WTC11 (cell line): ENCODE data around the gene SAMD4A. TPM values are rescaled to one million over a fixed set of nuclear protein-coding genes. Genes with fewer than 3 reads are reported as not detected.

Experiments used
- ATAC-seq: fragments of 200-7000 bp; cut with Tn5 transposase; 2 replicates; pipeline ENCODE4 v1.10.0; 2021; ENCODE audit warnings: mild to moderate bottlenecking, moderate library complexity
- CTCF ChIA-PET: fragments of 300-600 bp; sonication (Branson Sonifier 250); formaldehyde crosslinking; loops from one replicate; lab custom pipeline; 2021; ENCODE audit warnings: antibody characterized with exemption; lab: Charles Lee
- POLR2A ChIA-PET: fragments of 350-600 bp; sonication (Branson Sonifier 250); formaldehyde crosslinking; loops from one replicate; lab custom pipeline; 2021; ENCODE audit warnings: antibody characterized with exemption; lab: Charles Lee
- DNase-seq: peaks from one replicate; pipeline ENCODE4 v3.0.0; 2021; ENCODE audit warnings: low spot score
- H3K27ac Mint-ChIP-seq: 2 replicates; pipeline ENCODE4 v1.8.0; 2021; ENCODE audit warnings: mixed read lengths
- H3K27me3 Mint-ChIP-seq: 2 replicates; pipeline ENCODE4 v1.8.0; 2021; ENCODE audit warnings: low read depth, mild to moderate bottlenecking, moderate library complexity, mixed read lengths
- H3K36me3 Mint-ChIP-seq: 2 replicates; pipeline ENCODE4 v1.8.0; 2021; ENCODE audit warnings: mixed read lengths
- H3K4me1 Mint-ChIP-seq: 2 replicates; pipeline ENCODE4 v1.8.0; 2022; ENCODE audit warnings: mixed read lengths
- H3K4me3 Mint-ChIP-seq: 2 replicates; pipeline ENCODE4 v1.8.0; 2021; ENCODE audit warnings: mild to moderate bottlenecking, moderate library complexity, mixed read lengths
- H3K9me3 Mint-ChIP-seq: 2 replicates; pipeline ENCODE4 v1.8.0; 2021; ENCODE audit warnings: mixed read lengths
- GABPB1 ChIP-seq: sonication (generic); formaldehyde crosslinking; IDR thresholded peaks from 2 replicates; pipeline ENCODE4 v1.8.1; 2023; ENCODE audit warnings: mild to moderate bottlenecking, missing genetic modification reagents
- GTF2I ChIP-seq: fragments of 250-450 bp; sonication (Bioruptor Pico); conservative IDR thresholded peaks from 2 replicates; pipeline ENCODE4 v1.4.0; 2021; ENCODE audit warnings: mild to moderate bottlenecking
- HMGA2 ChIP-seq: fragments of 250-450 bp; sonication (Bioruptor Pico); IDR thresholded peaks from 2 replicates; pipeline ENCODE4 v1.4.0; 2021; ENCODE audit warnings: mild to moderate bottlenecking, moderate library complexity
- MXD4 ChIP-seq: fragments of 250-450 bp; sonication (Bioruptor Pico); IDR thresholded peaks from 2 replicates; pipeline ENCODE4 v1.8.0; 2021; ENCODE audit warnings: mild to moderate bottlenecking, moderate library complexity, borderline replicate concordance
- SP1 ChIP-seq: sonication (generic); formaldehyde crosslinking; conservative IDR thresholded peaks from 2 replicates; pipeline ENCODE4 v1.8.1; 2022; ENCODE audit warnings: missing genetic modification reagents
- ZNF138 ChIP-seq: sonication (generic); formaldehyde crosslinking; conservative IDR thresholded peaks from 2 replicates; pipeline ENCODE4 v1.8.1; 2022; ENCODE audit warnings: mild to moderate bottlenecking, moderate library complexity, missing genetic modification reagents
- total RNA-seq: library from RNA; stranded (reverse); gene quantifications from 3 replicates; pipeline ENCODE4 v1.2.3, GENCODE V29; 2021
- TF ChIP-seq, protein P1 (sequence below): sonication (generic); formaldehyde crosslinking; IDR thresholded peaks from 2 replicates; pipeline ENCODE4 v1.8.1; 2023; ENCODE audit warnings: mild to moderate bottlenecking, missing genetic modification reagents
- TF ChIP-seq, protein P2 (sequence below): sonication (generic); formaldehyde crosslinking; IDR thresholded peaks from 2 replicates; pipeline ENCODE4 v1.8.0; 2022; ENCODE audit warnings: missing genetic modification reagents
- TF ChIP-seq, protein P3 (sequence below): sonication (generic); formaldehyde crosslinking; conservative IDR thresholded peaks from 2 replicates; pipeline ENCODE4 v1.8.1; 2022; ENCODE audit warnings: mild to moderate bottlenecking, missing genetic modification reagents
- TF ChIP-seq, protein P4 (sequence below): fragments of 250-450 bp; sonication (Bioruptor Pico); IDR thresholded peaks from 2 replicates; pipeline ENCODE4 v1.9.0; 2021; ENCODE audit warnings: mild to moderate bottlenecking
- TF ChIP-seq, protein P5 (sequence below): sonication (generic); formaldehyde crosslinking; IDR thresholded peaks from 2 replicates; pipeline ENCODE4 v1.8.0; 2022; ENCODE audit warnings: mild to moderate bottlenecking, missing genetic modification reagents
- TF ChIP-seq, protein P6 (sequence below): fragments of 250-450 bp; sonication (Bioruptor Pico); IDR thresholded peaks from 2 replicates; pipeline ENCODE4 v1.9.0; 2021; ENCODE audit warnings: mild to moderate bottlenecking

SAMD4A gene
- total RNA-seq, 1 experiment from 2014 or later = 6.0 TPM

DNA sequence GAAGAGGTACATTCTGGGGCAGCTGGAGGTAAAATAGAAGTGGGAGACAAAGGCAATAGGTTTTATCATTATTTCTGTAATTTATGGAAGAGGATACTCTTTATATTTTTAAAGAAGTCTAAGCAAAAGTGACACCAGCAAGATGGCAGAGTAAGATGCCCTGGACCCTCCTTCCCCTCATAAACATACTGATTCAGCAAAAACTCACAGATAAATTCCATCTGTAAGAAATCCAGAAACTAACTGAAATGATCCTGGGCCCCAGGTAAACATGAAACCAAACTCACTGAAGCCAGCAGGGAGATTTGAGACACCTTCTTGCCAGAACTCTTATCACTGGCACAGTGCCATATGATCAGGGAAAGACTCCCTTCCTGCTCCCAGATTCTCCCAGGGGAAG is 255.8 kb downstream of the SAMD4A start:
- no peak for DNase-seq
- H3K36me3 Mint-ChIP-seq = peaks cover 13% of the 10 kb centered on the region
- peaks cover 2% of the 10 kb centered on the region; the same call in 1 of the 2 replicates for H3K27me3 Mint-ChIP-seq
- TF ChIP-seq, protein P1, sequence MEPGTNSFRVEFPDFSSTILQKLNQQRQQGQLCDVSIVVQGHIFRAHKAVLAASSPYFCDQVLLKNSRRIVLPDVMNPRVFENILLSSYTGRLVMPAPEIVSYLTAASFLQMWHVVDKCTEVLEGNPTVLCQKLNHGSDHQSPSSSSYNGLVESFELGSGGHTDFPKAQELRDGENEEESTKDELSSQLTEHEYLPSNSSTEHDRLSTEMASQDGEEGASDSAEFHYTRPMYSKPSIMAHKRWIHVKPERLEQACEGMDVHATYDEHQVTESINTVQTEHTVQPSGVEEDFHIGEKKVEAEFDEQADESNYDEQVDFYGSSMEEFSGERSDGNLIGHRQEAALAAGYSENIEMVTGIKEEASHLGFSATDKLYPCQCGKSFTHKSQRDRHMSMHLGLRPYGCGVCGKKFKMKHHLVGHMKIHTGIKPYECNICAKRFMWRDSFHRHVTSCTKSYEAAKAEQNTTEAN (CRISPR knock-in tag) = no peak
- no peak for TF ChIP-seq GABPB1 (CRISPR knock-in tag)
- TF ChIP-seq, protein P2, sequence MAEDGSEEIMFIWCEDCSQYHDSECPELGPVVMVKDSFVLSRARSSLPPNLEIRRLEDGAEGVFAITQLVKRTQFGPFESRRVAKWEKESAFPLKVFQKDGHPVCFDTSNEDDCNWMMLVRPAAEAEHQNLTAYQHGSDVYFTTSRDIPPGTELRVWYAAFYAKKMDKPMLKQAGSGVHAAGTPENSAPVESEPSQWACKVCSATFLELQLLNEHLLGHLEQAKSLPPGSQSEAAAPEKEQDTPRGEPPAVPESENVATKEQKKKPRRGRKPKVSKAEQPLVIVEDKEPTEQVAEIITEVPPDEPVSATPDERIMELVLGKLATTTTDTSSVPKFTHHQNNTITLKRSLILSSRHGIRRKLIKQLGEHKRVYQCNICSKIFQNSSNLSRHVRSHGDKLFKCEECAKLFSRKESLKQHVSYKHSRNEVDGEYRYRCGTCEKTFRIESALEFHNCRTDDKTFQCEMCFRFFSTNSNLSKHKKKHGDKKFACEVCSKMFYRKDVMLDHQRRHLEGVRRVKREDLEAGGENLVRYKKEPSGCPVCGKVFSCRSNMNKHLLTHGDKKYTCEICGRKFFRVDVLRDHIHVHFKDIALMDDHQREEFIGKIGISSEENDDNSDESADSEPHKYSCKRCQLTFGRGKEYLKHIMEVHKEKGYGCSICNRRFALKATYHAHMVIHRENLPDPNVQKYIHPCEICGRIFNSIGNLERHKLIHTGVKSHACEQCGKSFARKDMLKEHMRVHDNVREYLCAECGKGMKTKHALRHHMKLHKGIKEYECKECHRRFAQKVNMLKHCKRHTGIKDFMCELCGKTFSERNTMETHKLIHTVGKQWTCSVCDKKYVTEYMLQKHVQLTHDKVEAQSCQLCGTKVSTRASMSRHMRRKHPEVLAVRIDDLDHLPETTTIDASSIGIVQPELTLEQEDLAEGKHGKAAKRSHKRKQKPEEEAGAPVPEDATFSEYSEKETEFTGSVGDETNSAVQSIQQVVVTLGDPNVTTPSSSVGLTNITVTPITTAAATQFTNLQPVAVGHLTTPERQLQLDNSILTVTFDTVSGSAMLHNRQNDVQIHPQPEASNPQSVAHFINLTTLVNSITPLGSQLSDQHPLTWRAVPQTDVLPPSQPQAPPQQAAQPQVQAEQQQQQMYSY (CRISPR knock-in tag) = no peak
- TF ChIP-seq SP1 = no peak
- TF ChIP-seq, protein P3, sequence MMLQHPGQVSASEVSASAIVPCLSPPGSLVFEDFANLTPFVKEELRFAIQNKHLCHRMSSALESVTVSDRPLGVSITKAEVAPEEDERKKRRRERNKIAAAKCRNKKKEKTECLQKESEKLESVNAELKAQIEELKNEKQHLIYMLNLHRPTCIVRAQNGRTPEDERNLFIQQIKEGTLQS (CRISPR knock-in tag) = no peak
- TF ChIP-seq, protein P4, sequence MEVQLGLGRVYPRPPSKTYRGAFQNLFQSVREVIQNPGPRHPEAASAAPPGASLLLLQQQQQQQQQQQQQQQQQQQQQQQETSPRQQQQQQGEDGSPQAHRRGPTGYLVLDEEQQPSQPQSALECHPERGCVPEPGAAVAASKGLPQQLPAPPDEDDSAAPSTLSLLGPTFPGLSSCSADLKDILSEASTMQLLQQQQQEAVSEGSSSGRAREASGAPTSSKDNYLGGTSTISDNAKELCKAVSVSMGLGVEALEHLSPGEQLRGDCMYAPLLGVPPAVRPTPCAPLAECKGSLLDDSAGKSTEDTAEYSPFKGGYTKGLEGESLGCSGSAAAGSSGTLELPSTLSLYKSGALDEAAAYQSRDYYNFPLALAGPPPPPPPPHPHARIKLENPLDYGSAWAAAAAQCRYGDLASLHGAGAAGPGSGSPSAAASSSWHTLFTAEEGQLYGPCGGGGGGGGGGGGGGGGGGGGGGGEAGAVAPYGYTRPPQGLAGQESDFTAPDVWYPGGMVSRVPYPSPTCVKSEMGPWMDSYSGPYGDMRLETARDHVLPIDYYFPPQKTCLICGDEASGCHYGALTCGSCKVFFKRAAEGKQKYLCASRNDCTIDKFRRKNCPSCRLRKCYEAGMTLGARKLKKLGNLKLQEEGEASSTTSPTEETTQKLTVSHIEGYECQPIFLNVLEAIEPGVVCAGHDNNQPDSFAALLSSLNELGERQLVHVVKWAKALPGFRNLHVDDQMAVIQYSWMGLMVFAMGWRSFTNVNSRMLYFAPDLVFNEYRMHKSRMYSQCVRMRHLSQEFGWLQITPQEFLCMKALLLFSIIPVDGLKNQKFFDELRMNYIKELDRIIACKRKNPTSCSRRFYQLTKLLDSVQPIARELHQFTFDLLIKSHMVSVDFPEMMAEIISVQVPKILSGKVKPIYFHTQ = no peak
- TF ChIP-seq, protein P5, sequence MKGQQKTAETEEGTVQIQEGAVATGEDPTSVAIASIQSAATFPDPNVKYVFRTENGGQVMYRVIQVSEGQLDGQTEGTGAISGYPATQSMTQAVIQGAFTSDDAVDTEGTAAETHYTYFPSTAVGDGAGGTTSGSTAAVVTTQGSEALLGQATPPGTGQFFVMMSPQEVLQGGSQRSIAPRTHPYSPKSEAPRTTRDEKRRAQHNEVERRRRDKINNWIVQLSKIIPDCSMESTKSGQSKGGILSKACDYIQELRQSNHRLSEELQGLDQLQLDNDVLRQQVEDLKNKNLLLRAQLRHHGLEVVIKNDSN (CRISPR knock-in tag) = no peak
- POLR2A ChIA-PET = no interaction called here
- no peaks in the 10 kb centered on the region for H3K4me1 Mint-ChIP-seq
- ATAC-seq = no peak
- no peak overlapping the region for H3K27ac Mint-ChIP-seq
- peaks cover 31% of the 10 kb centered on the region for H3K9me3 Mint-ChIP-seq
- CTCF ChIA-PET = no interaction called here
- H3K4me3 Mint-ChIP-seq = no peak overlapping the region

DNA sequence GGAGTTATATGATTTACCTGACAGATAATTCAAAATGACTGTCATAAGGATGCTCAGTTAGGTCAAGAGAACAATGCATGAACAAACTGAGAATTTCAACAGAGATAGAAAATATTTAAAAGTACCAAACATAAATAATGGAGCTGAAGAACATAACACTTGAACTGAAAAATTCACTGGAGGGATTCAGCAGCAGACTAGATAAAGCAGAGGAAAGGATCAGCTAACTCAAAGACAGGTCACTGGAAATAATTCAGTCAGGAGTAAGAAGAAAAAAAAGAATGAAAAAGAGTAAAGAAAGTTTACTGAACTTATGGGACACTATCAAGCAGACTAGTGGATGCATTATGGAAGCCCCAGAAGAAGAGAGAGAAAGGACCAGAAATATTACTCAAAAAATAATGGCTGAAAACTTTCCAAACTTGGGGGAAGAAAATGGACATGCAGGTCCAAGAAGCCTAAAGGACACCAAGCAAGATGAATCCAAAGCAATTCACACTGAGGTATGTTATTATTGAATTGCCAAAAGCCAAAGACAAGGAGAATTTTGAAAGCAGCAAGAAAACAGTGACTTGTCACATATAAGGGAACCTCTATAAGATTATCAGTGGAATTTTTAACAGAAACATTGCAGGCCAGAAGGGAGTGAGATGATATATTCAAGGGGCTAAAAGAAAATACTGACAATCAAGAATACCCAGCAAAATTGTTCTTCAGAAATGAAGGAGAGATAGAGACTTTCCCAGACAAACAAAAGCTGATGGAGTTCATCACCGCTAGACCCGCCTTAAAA is 257.0 kb downstream of the SAMD4A start:
- no peaks in the 10 kb centered on the region for H3K4me1 Mint-ChIP-seq
- ChIA-PET CTCF (interaction anchor here (0.5 kb wide), 1 partner anchor 266 kb away, joined by 3 read pairs; no protein-coding TSS in a partner anchor), POLR2A (no interaction called here)
- H3K36me3 Mint-ChIP-seq = peaks cover 13% of the 10 kb centered on the region
- TF ChIP-seq, protein P6, sequence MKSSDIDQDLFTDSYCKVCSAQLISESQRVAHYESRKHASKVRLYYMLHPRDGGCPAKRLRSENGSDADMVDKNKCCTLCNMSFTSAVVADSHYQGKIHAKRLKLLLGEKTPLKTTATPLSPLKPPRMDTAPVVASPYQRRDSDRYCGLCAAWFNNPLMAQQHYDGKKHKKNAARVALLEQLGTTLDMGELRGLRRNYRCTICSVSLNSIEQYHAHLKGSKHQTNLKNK (CRISPR knock-in tag) = no peak
- no peak for TF ChIP-seq ZNF138 (CRISPR knock-in tag)
- no peak for TF ChIP-seq HMGA2 (CRISPR knock-in tag)
- no peak for TF ChIP-seq MXD4 (CRISPR knock-in tag)
- TF ChIP-seq, protein P5 (CRISPR knock-in tag) = no peak
- no peak for TF ChIP-seq GTF2I
- DNase-seq (no peak), ATAC-seq (no peak)
- no peak overlapping the region for H3K4me3 Mint-ChIP-seq
- no peak overlapping the region for H3K27ac Mint-ChIP-seq
- peaks cover 31% of the 10 kb centered on the region for H3K9me3 Mint-ChIP-seq
- H3K27me3 Mint-ChIP-seq = peaks cover 2% of the 10 kb centered on the region; the same call in 1 of the 2 replicates
